HEK293T (cell line): Measurements from ENCODE around the gene CBLB.
A peak's percentile ranks its signal among the peaks of the same experiment; 100 is the strongest.

Experiments used
- CTCF ChIA-PET: fragments of 350-600 bp; formaldehyde crosslinking; extraction: SDS; loops from one replicate; lab custom pipeline; 2021; ENCODE audit warnings: antibody characterized with exemption, inconsistent platforms; lab: Yijun Ruan, JAX
- POLR2A ChIA-PET: fragments of 350-600 bp; formaldehyde crosslinking; extraction: SDS; loops from one replicate; lab custom pipeline; 2020; ENCODE audit warnings: antibody characterized with exemption, inconsistent platforms; lab: Yijun Ruan, JAX
- DNase-seq: peaks from one replicate; pipeline ENCODE4 v3.0.0; 2012; ENCODE audit warnings: mixed read lengths; ENCODE audit errors: extremely low spot score
- ARNT ChIP-seq: fragments of 450-650 bp; IDR thresholded peaks from 2 replicates; pipeline ENCODE4 v1.6.1; 2017; ENCODE audit warnings: mild to moderate bottlenecking
- BHLHE40 ChIP-seq: fragments of 450-650 bp; IDR thresholded peaks from 2 replicates; pipeline ENCODE4 v1.6.1; 2016; ENCODE audit warnings: mild to moderate bottlenecking, moderate library complexity, borderline replicate concordance
- CTBP1 ChIP-seq: fragments of 450-650 bp; IDR thresholded peaks from 2 replicates; pipeline ENCODE4 v1.6.1; 2016; ENCODE audit warnings: borderline replicate concordance
- ELF4 ChIP-seq: fragments of 450-650 bp; IDR thresholded peaks from 2 replicates; pipeline ENCODE4 v1.6.1; 2017; ENCODE audit warnings: antibody characterized with exemption
- FOXA1 ChIP-seq: fragments of 450-650 bp; IDR thresholded peaks from 2 replicates; pipeline ENCODE4 v1.6.1; 2016; ENCODE audit warnings: mild to moderate bottlenecking
- FOXK2 ChIP-seq: fragments of 450-650 bp; IDR thresholded peaks from 2 replicates; pipeline ENCODE4 v1.6.1; 2016; ENCODE audit warnings: mild to moderate bottlenecking
- FOXM1 ChIP-seq: fragments of 450-650 bp; IDR thresholded peaks from 2 replicates; pipeline ENCODE4 v1.6.1; 2017; ENCODE audit warnings: mild to moderate bottlenecking, borderline replicate concordance
- HDGF ChIP-seq: fragments of 450-650 bp; IDR thresholded peaks from 2 replicates; pipeline ENCODE4 v1.6.1; 2017; ENCODE audit warnings: antibody characterized with exemption, borderline replicate concordance
- L3MBTL2 ChIP-seq: fragments of 450-650 bp; conservative IDR thresholded peaks from 2 replicates; pipeline ENCODE4 v1.6.1; 2016; ENCODE audit warnings: mild to moderate bottlenecking
- LEF1 ChIP-seq: fragments of 450-650 bp; IDR thresholded peaks from 2 replicates; pipeline ENCODE4 v1.6.1; 2017; ENCODE audit warnings: mild to moderate bottlenecking, borderline replicate concordance
- NFRKB ChIP-seq: fragments of 450-650 bp; IDR thresholded peaks from 2 replicates; pipeline ENCODE4 v1.6.1; 2016; ENCODE audit warnings: mild to moderate bottlenecking, moderate library complexity
- PKNOX1 ChIP-seq: fragments of 450-650 bp; IDR thresholded peaks from 2 replicates; pipeline ENCODE4 v1.6.1; 2016
- SP1 ChIP-seq: fragments of 450-650 bp; IDR thresholded peaks from 2 replicates; pipeline ENCODE4 v1.6.1; 2017
- SUZ12 ChIP-seq: fragments of 450-650 bp; IDR thresholded peaks from 2 replicates; pipeline ENCODE4 v1.6.1; 2016; ENCODE audit warnings: mild to moderate bottlenecking
- TARDBP ChIP-seq: fragments of 450-650 bp; IDR thresholded peaks from 2 replicates; pipeline ENCODE4 v1.6.1; 2016
- ZNF384 ChIP-seq: fragments of 450-650 bp; IDR thresholded peaks from 2 replicates; pipeline ENCODE4 v1.6.1; 2016

CBLB gene

GRCh38 chr3:105869531-105869833 lies 670 bp upstream of the CBLB start:
- TF ChIP-seq ELF4 (no peak), NFRKB (no peak), L3MBTL2 (no peak), PKNOX1 (no peak), SUZ12 (no peak), CTBP1 (no peak), SP1 (no peak), BHLHE40 (no peak), ARNT (no peak), ZNF384 (no peak), FOXM1 (no peak), HDGF (no peak), LEF1 (no peak), FOXA1 (no peak), FOXK2 (no peak), TARDBP (no peak)
- ChIA-PET CTCF (no interaction called here), POLR2A (interaction anchor here (1.5 kb wide), 2 partner anchors 13 to 24 kb away, joined by 5 read pairs; no protein-coding TSS in a partner anchor)
- DNase-seq: no peak

- TF ChIP-seq FOXA1 (no peak), NFRKB (no peak), L3MBTL2 (peak; percentile 9; the same call in 1 of the 2 replicates)
- DNase-seq: peak; percentile 42
- CTCF ChIA-PET: no interaction called here
- POLR2A ChIA-PET: interaction anchor here (1.5 kb wide), 2 partner anchors 14 to 23 kb away, joined by 5 read pairs; no protein-coding TSS in a partner anchor
These were observed 426 bp downstream of the CBLB start for GRCh38 chr3:105868431-105868741.

DNA sequence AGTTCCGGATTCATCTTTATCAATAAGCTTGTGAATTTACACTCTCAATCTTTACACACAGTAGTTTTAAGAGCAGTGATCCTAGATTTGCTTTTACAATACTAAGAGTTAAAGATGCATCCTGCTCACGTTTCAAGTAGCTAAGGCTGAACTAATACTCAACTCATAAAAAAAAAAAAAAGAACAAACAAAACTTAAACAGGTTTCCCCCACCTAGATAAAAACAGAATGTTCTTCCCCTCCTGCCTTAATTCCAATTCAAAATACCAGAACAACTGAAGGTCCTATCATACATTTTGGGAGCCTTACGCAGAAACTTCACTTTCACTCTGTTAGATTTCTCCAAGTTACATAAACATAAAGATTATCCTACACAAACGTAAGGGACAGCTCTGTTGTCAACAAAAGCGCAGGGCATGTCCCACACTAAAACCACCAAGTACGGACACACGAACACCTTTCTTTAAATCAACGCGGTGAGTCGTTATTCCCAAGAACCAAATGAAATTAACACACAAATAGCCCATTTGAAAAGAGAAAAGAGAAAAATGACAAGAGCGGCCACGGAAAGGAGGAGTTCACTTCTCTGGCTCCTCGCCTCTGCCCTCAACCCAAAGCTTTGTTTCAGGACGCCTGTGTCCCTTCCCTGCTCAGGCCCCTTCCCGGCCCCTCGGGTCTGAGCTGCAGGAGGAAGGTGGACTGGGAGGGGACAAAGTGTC lies 941 bp downstream of the CBLB start:
- POLR2A ChIA-PET: interaction anchor here (1.5 kb wide), 1 partner anchor 23 kb away, joined by 5 read pairs; no protein-coding TSS in a partner anchor
- CTCF ChIA-PET: no interaction called here
- TF ChIP-seq ZNF384 (peak; percentile 59), L3MBTL2 (no peak)
- no peak for DNase-seq

GRCh38 chr3:105866656-105867653 lies 1.9 kb downstream of the CBLB start:
- CTCF ChIA-PET: no interaction called here
- no peak for DNase-seq
- POLR2A ChIA-PET: no interaction called here
- TF ChIP-seq ZNF384 (no peak), TARDBP (no peak), FOXM1 (no peak), PKNOX1 (peak; percentile 28; the same call in 1 of the 2 replicates), FOXK2 (no peak), SUZ12 (no peak), FOXA1 (no peak)

GRCh38 chr3:105865867-105866350 lies 2.9 kb downstream of the CBLB start:
- POLR2A ChIA-PET: no interaction called here
- CTCF ChIA-PET: no interaction called here

More at GRCh38 chr3:105865867-105866350, 2.9 kb downstream of the CBLB start:
- DNase-seq: no peak
- TF ChIP-seq FOXA1 (no peak), ZNF384 (no peak), SP1 (no peak), NFRKB (no peak), FOXM1 (no peak), CTBP1 (no peak), SUZ12 (no peak), LEF1 (no peak), HDGF (no peak), FOXK2 (no peak), ELF4 (no peak), L3MBTL2 (no peak), PKNOX1 (no peak)
